ENCODE measurements around the gene FPR2.

GRCh38 chr19:51712461-51713081, 48.4 kb upstream of the FPR2 start:
- TF ChIP-seq EZH2 (IDR thresholded peaks at IDR 0.05; ENCODE audit: low read length) (no peak), CTCF (optimal IDR thresholded peaks at IDR 0.05 in 1 of 3, IDR thresholded peaks at IDR 0.05 in 1 of 3, conservative IDR thresholded peaks at IDR 0.05 in 1 of 3; ENCODE audit: extremely low read depth in 1 of 3, insufficient read depth in 2 of 3, low read length in 3 of 3) (peak; percentile 84 to 95 (median 85))
